ENCODE measurements around the gene SUSD6.

DNA sequence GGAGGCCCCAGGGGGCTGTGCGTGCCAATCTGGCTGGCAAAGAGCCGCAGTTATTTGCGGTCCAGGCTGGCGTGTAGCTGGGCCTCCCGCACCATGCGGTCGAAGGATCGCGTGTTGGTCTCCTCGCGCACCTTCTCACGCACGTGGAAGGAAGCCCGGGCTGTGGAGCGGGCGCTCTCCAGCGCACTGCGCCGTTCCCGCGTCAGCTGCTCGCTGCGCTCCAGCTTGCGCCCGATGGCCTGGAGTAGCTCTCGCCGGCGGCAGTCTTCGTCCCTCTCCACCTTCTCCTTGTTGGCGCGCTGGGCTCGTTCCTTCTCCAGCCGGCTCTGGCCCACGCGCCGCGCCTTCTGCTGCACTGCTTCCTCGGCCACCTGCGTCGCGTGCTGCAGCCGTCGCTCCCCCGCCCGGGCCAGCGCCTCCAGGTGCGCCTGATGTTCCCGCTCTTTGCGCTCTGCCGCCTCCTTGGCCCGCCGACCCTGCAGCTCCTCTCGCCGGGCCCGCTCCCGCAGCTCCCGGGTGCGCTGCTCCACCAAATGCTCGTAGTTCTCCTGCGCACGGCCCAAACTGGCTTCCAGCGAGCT lies 39.9 kb upstream of the SUSD6 start:
- TF ChIP-seq, protein P1, sequence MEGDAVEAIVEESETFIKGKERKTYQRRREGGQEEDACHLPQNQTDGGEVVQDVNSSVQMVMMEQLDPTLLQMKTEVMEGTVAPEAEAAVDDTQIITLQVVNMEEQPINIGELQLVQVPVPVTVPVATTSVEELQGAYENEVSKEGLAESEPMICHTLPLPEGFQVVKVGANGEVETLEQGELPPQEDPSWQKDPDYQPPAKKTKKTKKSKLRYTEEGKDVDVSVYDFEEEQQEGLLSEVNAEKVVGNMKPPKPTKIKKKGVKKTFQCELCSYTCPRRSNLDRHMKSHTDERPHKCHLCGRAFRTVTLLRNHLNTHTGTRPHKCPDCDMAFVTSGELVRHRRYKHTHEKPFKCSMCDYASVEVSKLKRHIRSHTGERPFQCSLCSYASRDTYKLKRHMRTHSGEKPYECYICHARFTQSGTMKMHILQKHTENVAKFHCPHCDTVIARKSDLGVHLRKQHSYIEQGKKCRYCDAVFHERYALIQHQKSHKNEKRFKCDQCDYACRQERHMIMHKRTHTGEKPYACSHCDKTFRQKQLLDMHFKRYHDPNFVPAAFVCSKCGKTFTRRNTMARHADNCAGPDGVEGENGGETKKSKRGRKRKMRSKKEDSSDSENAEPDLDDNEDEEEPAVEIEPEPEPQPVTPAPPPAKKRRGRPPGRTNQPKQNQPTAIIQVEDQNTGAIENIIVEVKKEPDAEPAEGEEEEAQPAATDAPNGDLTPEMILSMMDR (IDR thresholded peaks at IDR 0.05), result no peak
- TF ChIP-seq POLR2A (IDR thresholded peaks at IDR 0.05), result no peak
